Activated CD8-positive, alpha-beta memory T cell treated with anti-CD3 and anti-CD28 coated beads for 36 hours (primary cell): ENCODE data around the gene ATP2A1. TPM values are rescaled to one million over a fixed set of nuclear protein-coding genes. Genes with fewer than 3 reads are reported as not detected.

ENCODE experiments used
- CTCF ChIA-PET: fragments of 350-600 bp; sonication (Branson Sonifier 250); formaldehyde crosslinking; loops from one replicate; lab custom pipeline; 2021; ENCODE audit warnings: antibody characterized with exemption; lab: Charles Lee
- POLR2A ChIA-PET: fragments of 350-600 bp; sonication (Branson Sonifier 250); formaldehyde crosslinking; loops from one replicate; lab custom pipeline; 2021; ENCODE audit warnings: antibody characterized with exemption; lab: Charles Lee
- total RNA-seq, 2 experiments: library from RNA; stranded (reverse); gene quantifications; one replicate each; pipeline ENCODE4 v1.2.3, GENCODE V29; 2021

ATP2A1 gene
- total RNA-seq, 2 experiments from 2014 or later = 1.2 to 1.7 TPM

DNA sequence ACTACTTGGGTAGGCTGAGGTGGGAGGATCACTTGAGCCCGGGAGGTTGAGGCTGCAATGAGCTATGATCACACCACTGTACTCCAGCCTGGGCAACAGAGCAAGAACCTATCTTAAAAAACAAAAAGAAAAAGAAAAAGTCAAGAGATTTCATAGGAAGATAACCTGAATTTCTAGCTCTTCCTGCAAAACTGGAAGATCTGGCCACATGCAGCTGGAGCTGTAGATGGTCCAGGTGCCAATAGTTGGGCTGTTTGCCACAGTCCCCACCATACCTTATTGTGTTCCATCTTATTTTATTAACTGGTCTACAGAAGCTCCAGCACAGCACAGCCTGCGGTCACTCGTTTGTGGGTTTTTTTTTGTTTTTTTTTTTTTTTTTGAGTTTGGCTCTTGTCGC, 15.0 kb downstream of the ATP2A1 start:
- POLR2A ChIA-PET = no interaction called here

DNA sequence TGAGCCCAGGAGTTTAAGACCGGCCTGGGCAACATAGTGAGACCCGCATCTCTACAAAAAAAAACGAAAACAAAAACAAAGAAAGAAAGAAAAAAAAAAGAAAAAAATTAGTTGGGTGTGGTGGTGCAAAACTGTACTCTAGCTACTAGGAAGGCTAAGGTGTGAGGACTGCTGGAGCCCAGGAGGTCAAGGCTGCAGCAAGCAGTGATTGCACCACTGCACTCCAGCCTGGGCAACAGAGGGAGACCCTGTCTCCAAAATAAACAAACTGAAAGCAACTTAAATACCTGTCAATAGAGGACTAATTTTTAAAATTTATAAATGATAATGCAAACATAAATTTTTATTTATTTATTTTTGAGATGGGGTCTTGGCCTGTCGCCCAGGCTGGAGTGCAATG, 17.3 kb downstream of the ATP2A1 start:
- ChIA-PET CTCF (no interaction called here), POLR2A (interaction anchor here (0.6 kb wide), 1 partner anchor 1581 kb away, joined by 4 read pairs; no protein-coding TSS in a partner anchor)

More for the DNA sequence above, 15.0 kb downstream of the ATP2A1 start:
- CTCF ChIA-PET = no interaction called here

DNA sequence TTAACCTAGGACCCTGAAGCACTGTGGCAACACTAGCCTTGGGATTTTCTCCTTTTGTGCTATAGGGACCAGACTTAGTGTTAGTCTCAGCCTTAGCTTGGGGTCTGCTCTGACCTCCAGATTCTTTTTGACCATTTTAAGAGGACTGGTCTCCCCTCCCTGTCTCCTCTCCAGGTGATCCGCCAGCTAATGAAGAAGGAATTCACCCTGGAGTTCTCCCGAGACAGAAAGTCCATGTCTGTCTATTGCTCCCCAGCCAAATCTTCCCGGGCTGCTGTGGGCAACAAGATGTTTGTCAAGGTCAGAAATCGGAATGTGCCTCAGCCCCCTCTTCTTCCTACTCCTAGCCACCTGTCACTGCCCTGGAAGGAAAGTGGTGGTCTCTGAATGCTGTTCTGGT, 19.5 kb downstream of the ATP2A1 start:
- ChIA-PET CTCF (no interaction called here), POLR2A (no interaction called here)

DNA sequence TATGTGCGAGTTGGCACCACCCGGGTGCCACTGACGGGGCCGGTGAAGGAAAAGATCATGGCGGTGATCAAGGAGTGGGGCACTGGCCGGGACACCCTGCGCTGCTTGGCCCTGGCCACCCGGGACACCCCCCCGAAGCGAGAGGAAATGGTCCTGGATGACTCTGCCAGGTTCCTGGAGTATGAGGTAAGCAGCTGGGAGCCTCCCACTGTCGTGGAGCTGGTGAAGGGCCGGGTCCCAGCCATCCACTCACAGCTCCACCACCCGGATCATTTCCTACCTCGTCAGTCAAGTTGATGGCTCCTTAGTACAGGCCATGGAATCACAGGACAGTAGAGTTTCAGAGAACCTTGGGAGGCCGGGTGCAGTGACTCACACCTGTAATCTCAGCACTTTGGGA, 20.0 kb downstream of the ATP2A1 start:
- ChIA-PET POLR2A (no interaction called here), CTCF (interaction anchor here (0.6 kb wide), 1 partner anchor 25 kb away, joined by 3 read pairs; no protein-coding TSS in a partner anchor)

DNA sequence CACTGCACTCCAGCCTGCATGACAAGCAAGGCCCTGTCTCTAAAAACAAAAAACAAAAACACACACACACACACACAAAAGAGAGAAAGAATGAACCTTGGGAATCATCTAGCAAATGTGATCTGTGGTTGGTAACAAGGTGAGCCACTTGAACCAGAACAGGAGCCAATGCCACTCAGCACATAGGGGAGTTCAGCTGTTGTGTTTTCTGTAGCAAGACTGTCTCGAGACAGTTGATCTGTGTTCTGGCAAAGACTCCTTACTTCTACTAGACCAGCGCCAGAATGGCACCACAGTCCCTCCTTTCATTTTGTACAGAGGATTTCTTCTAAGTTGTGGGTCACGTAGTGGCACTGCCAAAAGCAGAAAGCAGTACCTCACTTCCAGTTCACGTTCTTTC, 20.7 kb downstream of the ATP2A1 start:
- CTCF ChIA-PET = interaction anchor here (0.6 kb wide), 1 partner anchor 25 kb away, joined by 3 read pairs; no protein-coding TSS in a partner anchor
- POLR2A ChIA-PET = no interaction called here

- POLR2A ChIA-PET = interaction anchor here (0.7 kb wide), 1 partner anchor 19 kb away, joined by 3 read pairs; no protein-coding TSS in a partner anchor
- CTCF ChIA-PET = no interaction called here
These were observed 21.7 kb downstream of the ATP2A1 start for GRCh38 chr16:28899882-28900590.

- POLR2A ChIA-PET = interaction anchor here (0.7 kb wide), 1 partner anchor 20 kb away, joined by 3 read pairs; no protein-coding TSS in a partner anchor
- CTCF ChIA-PET = no interaction called here
These were observed 22.3 kb downstream of the ATP2A1 start for GRCh38 chr16:28900601-28901000.

- POLR2A ChIA-PET = no interaction called here
- CTCF ChIA-PET = no interaction called here
These were observed 23.6 kb downstream of the ATP2A1 start for GRCh38 chr16:28901862-28902261.

GRCh38 chr16:28902909-28903308, 24.6 kb downstream of the ATP2A1 start:
- CTCF ChIA-PET = no interaction called here
- POLR2A ChIA-PET = no interaction called here

GRCh38 chr16:28903344-28904042, 25.2 kb downstream of the ATP2A1 start:
- ChIA-PET POLR2A (interaction anchor here (0.6 kb wide), 2 partner anchors 50 to 63 kb away, joined by 4 to 5 read pairs; no protein-coding TSS in a partner anchor), CTCF (no interaction called here)

DNA sequence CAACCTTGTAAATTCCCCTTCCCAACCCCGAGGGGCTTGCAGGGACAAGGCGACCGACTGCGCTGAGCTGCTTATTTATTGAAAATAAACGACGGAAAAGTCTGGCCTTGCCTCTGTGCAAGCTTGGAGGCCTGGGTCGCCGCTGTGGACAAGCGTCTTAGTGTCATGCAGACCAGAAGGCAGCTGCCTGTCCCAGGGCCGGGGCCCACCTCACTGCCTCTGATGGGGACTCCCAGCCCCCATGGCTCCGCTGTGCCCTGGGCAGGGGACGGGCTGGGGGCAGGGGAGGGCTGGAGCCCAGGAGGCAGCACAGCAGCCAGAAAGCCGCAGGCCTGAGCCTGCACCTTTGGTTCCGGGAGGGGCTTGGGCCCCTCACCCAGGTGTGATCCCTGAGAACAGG, 26.1 kb downstream of the ATP2A1 start:
- ChIA-PET CTCF (no interaction called here), POLR2A (interaction anchor here (0.6 kb wide), 2 partner anchors 49 to 62 kb away, joined by 4 to 5 read pairs; no protein-coding TSS in a partner anchor)

DNA sequence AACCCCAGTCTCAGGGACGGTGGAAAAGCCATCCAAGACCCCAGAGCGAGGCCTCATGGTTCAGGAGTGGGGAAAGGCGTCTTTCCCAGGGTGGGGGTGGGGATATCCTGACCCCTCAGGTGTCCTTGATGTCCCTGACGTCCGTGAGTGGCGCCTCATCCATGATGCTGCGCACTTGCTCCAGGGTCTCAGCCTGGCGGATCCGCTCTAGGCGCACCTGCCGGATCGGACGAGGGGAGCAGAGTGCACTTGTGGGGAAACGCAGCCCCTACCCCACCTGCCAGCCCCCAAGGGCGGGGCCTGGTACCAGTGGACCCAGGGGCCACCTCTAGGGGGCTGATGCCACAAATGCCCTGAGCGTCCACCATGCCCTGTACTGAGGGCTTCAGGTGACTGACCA, 26.5 kb downstream of the ATP2A1 start:
- POLR2A ChIA-PET = no interaction called here
- CTCF ChIA-PET = no interaction called here

GRCh38 chr16:28905229-28905754, 27.0 kb downstream of the ATP2A1 start:
- ChIA-PET CTCF (no interaction called here), POLR2A (interaction anchor here (0.6 kb wide), 1 partner anchor 40 kb away, joined by 3 read pairs; no protein-coding TSS in a partner anchor)

GRCh38 chr16:28905800-28906372, 27.6 kb downstream of the ATP2A1 start:
- ChIA-PET CTCF (interaction anchor here (1.6 kb wide), 1 partner anchor 60 kb away, joined by 3 read pairs; the partner anchor contains the start of gene TUFM), POLR2A (interaction anchor here (0.6 kb wide), 1 partner anchor 39 kb away, joined by 3 read pairs; no protein-coding TSS in a partner anchor)

- ChIA-PET CTCF (no interaction called here), POLR2A (no interaction called here)
These were observed 32.1 kb downstream of the ATP2A1 start for GRCh38 chr16:28910086-28911031.

- POLR2A ChIA-PET = no interaction called here
These were observed 34.3 kb downstream of the ATP2A1 start for GRCh38 chr16:28912558-28912957.

DNA sequence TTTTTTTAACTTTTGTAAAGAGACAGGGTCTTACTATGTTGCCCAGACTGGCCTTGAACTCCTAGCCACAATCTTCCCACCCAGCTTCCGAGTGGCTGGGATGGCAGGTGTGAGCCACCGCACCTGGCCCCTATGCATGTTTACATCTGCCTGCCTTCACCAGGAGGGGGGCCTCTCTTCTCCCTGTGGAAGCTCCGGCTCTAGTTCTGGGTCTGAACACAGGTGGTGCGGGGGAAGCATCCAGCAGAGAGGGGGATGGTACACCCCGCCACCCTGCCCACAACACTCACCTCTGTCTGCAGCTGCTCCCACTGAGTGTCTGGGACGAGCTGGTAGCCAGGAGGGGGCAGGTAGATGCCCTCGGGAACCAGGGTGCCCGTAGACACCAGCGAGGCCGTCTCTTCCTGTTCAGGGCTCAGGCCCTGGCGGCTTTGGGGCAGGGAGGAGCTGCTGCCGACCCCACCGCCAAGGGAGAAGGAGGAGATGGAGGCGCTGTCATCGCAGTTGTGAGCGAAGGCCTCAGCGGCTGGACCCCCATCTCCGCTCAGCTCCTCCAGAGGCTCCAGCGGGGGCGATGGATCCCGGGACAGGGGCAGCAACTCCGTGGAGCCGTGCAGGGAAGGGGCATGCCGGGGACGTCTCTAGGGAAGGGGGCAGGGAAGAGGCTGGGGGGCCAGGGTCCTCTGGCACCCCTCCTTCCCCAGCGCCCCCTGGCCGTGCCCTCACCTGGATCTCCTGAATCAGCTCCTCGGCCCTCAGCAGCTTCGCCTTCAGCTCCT, 35.8 kb downstream of the ATP2A1 start:
- CTCF ChIA-PET = no interaction called here
- POLR2A ChIA-PET = no interaction called here

More at GRCh38 chr16:28912558-28912957, 34.3 kb downstream of the ATP2A1 start:
- CTCF ChIA-PET = interaction anchor here (0.5 kb wide), 1 partner anchor 722 kb away, joined by 3 read pairs; no protein-coding TSS in a partner anchor

- ChIA-PET POLR2A (no interaction called here), CTCF (interaction anchor here (1.1 kb wide), 1 partner anchor 30 kb away, joined by 3 read pairs; no protein-coding TSS in a partner anchor)
These were observed 36.9 kb downstream of the ATP2A1 start for GRCh38 chr16:28915181-28915580.
